Stimulated activated CD4-positive, alpha-beta T cell treated with anti-CD3 and anti-CD28 coated beads, Interleukin-1b, Interleukin-23, amount 100 ng/mL, for 1 hour (primary cell): ENCODE results near the gene SSBP3.
A peak's percentile ranks its signal among the peaks of the same experiment; 100 is the strongest.

Source experiments
- DNase-seq, 2 donors: peaks; one replicate each; pipeline ENCODE4 v3.0.0-alpha.2; 2020; ENCODE audit warnings: low read depth in 2 of 2

The SSBP3 gene

GRCh38 chr1:54305906-54306514 is 100.2 kb downstream of the SSBP3 start:
- DNase-seq: no peak

GRCh38 chr1:54304518-54304917 is 101.7 kb downstream of the SSBP3 start:
- no peak for DNase-seq

- DNase-seq: no peak
Observed at GRCh38 chr1:54302951-54303843, 103.0 kb downstream of the SSBP3 start.

- no peak for DNase-seq
Observed at GRCh38 chr1:54302549-54302948, 103.6 kb downstream of the SSBP3 start.

- DNase-seq: no peak
Observed at GRCh38 chr1:54301497-54301896, 104.7 kb downstream of the SSBP3 start.

- no peak for DNase-seq
Observed at GRCh38 chr1:54300401-54300800, 105.8 kb downstream of the SSBP3 start.

- no peak for DNase-seq
Observed at GRCh38 chr1:54299037-54299436, 107.2 kb downstream of the SSBP3 start.

- DNase-seq: no peak
Observed at GRCh38 chr1:54298284-54299033, 107.7 kb downstream of the SSBP3 start.

GRCh38 chr1:54297596-54298283 is 108.5 kb downstream of the SSBP3 start:
- DNase-seq: no peak

GRCh38 chr1:54296666-54297065 is 109.5 kb downstream of the SSBP3 start:
- no peak for DNase-seq

GRCh38 chr1:54294887-54295286 is 111.3 kb downstream of the SSBP3 start:
- DNase-seq: no peak

- DNase-seq: no peak
Observed at GRCh38 chr1:54292002-54292911, 113.9 kb downstream of the SSBP3 start.

GRCh38 chr1:54291276-54292001 is 114.8 kb downstream of the SSBP3 start:
- no peak for DNase-seq

- DNase-seq: no peak
Observed at GRCh38 chr1:54290506-54291184, 115.5 kb downstream of the SSBP3 start.

GRCh38 chr1:54289712-54290233 is 116.4 kb downstream of the SSBP3 start:
- no peak for DNase-seq

GRCh38 chr1:54287801-54288211 is 118.4 kb downstream of the SSBP3 start:
- no peak for DNase-seq

- peak in 1 of 2 donors; percentile 16 for DNase-seq
Observed at GRCh38 chr1:54287176-54287650, 119.0 kb downstream of the SSBP3 start.

- DNase-seq: no peak
Observed at GRCh38 chr1:54285815-54286345, 120.3 kb downstream of the SSBP3 start.
